SU-DHL-6 (cell line): Measurements from ENCODE around the gene DERL2.

ENCODE experiments used
- H2AFZ ChIP-seq: fragments of 200-600 bp; sonication (generic); 2 replicates; pipeline ENCODE4 v1.6.1; 2014; ENCODE audit warnings: low read depth, mild to moderate bottlenecking, moderate library complexity, mixed read lengths, antibody characterized with exemption, low read length; ENCODE audit not compliant: severe bottlenecking
- H3F3A ChIP-seq: fragments of 200-600 bp; shearing (Covaris generic); 2 replicates; pipeline ENCODE4 v1.6.0; 2016; ENCODE audit warnings: antibody characterized with exemption, mild to moderate bottlenecking; ENCODE audit not compliant: insufficient read depth
- H3K27ac ChIP-seq: fragments of 200-600 bp; sonication (generic); 2 replicates; pipeline ENCODE4 v1.5.1; 2016; ENCODE audit warnings: low read depth, mild to moderate bottlenecking, low read length, moderate library complexity, mixed read lengths
- H3K27me3 ChIP-seq: fragments of 200-600 bp; sonication (generic), shearing (Covaris generic); 2 replicates; pipeline ENCODE4 v1.6.0; 2014; ENCODE audit warnings: mild to moderate bottlenecking, low read length
- H3K36me3 ChIP-seq: fragments of 200-600 bp; sonication (generic); 2 replicates; pipeline ENCODE4 v1.6.1; 2014; ENCODE audit warnings: mild to moderate bottlenecking, low read length, mixed read lengths
- H3K4me2 ChIP-seq: fragments of 300-600, 200-600 bp; shearing (Covaris generic), sonication (generic); 2 replicates; pipeline ENCODE4 v1.6.0; 2014; ENCODE audit warnings: low read length, low read depth, mild to moderate bottlenecking; ENCODE audit not compliant: poor library complexity, severe bottlenecking
- H3K4me3 ChIP-seq: fragments of 200-600 bp; sonication (generic); 2 replicates; pipeline ENCODE4 v1.5.1; 2014; ENCODE audit warnings: antibody characterized with exemption, low read length, mild to moderate bottlenecking, mixed read lengths; ENCODE audit not compliant: insufficient read depth, poor library complexity, severe bottlenecking
- H3K79me2 ChIP-seq: fragments of 200-600 bp; sonication (generic); 2 replicates; pipeline ENCODE4 v1.6.1; 2014; ENCODE audit warnings: mild to moderate bottlenecking, low read length, moderate library complexity; ENCODE audit not compliant: insufficient read depth
- H3K9ac ChIP-seq: fragments of 200-600 bp; sonication (generic); 2 replicates; pipeline ENCODE4 v1.7.0; 2014; ENCODE audit warnings: mild to moderate bottlenecking, low read length
- H3K9me2 ChIP-seq: fragments of 200-600 bp; sonication (generic); replicated peaks from 2 replicates; pipeline ENCODE4 v1.6.1; 2014; ENCODE audit warnings: low read length; ENCODE audit not compliant: insufficient read depth
- H3K9me3 ChIP-seq: fragments of 200-600 bp; sonication (generic); 2 replicates; pipeline ENCODE4 v1.6.1; 2014; ENCODE audit warnings: low read length, mixed read lengths; ENCODE audit not compliant: insufficient read depth
- H4K20me1 ChIP-seq: fragments of 200-600 bp; sonication (generic); 2 replicates; pipeline ENCODE4 v1.6.1; 2014; ENCODE audit warnings: low read depth, mild to moderate bottlenecking, antibody characterized with exemption, low read length, moderate library complexity, mixed read lengths
- EZH2phosphoT487 ChIP-seq: fragments of 200-600 bp; sonication (generic), shearing (Covaris generic); conservative IDR thresholded peaks from 2 replicates; pipeline ENCODE4 v1.6.1; 2018; ENCODE audit warnings: mild to moderate bottlenecking, antibody characterized with exemption, low read length, moderate library complexity, mixed read lengths
- TF ChIP-seq, protein P1 (sequence below): fragments of 200-600 bp; sonication (generic); IDR thresholded peaks from one replicate; pipeline ENCODE4 v1.5.1; 2017; ENCODE audit warnings: antibody characterized with exemption, mild to moderate bottlenecking, low read length, moderate library complexity; ENCODE audit not compliant: insufficient read depth, poor library complexity, severe bottlenecking

Gene DERL2

DNA sequence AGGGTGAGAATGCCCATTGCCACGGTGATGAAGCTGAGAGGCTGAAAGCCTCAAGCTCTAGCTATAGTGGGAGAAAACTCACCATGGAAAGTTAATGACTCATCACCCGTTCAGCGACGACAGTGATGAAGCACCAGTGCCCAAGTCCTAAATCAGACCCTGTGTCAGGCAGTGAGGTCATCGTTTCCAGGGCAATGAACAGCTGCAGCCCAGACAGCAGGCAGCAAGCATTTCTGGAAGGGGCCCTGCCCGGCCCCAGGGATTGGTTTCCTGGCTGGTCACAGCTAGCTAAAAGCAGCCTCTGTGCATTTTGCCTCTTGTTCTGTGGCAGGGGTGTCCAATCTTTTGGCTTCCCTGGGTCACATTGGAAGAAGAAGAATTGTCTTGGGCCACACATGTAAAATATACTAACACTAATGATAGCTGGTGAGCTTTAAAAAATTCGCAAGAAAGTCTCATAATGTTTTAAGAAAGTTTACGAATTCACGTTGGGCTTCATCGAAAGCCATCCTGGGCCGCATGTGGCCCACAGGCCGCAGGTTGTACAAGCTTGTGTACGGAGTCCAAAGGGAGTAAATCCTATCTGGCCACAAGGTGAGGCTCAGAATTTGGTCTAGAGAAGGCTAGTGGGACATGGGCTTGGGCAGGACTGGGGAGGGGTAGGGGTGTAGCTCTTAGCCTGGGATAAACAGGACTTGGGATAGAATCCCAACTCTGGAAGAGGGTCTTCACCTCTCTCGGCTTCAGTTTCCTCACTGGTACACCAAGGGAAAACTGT is 41.0 kb upstream of the DERL2 start:
- Histone ChIP-seq H4K20me1 (no peaks in the 10 kb centered on the region), H3F3A (no peaks in the 10 kb centered on the region), H3K36me3 (no peaks in the 10 kb centered on the region), H3K9me3 (no peaks in the 10 kb centered on the region), H3K27me3 (no peaks in the 10 kb centered on the region), H3K79me2 (no peaks in the 10 kb centered on the region), H3K27ac (no peak overlapping the region), H3K9me2 (no peaks in the 10 kb centered on the region), H3K4me3 (no peak overlapping the region), H3K4me2 (no peak overlapping the region), H3K9ac (no peak overlapping the region), H2AFZ (no peak overlapping the region)
- TF ChIP-seq EZH2phosphoT487, result no peak
- TF ChIP-seq, protein P1, sequence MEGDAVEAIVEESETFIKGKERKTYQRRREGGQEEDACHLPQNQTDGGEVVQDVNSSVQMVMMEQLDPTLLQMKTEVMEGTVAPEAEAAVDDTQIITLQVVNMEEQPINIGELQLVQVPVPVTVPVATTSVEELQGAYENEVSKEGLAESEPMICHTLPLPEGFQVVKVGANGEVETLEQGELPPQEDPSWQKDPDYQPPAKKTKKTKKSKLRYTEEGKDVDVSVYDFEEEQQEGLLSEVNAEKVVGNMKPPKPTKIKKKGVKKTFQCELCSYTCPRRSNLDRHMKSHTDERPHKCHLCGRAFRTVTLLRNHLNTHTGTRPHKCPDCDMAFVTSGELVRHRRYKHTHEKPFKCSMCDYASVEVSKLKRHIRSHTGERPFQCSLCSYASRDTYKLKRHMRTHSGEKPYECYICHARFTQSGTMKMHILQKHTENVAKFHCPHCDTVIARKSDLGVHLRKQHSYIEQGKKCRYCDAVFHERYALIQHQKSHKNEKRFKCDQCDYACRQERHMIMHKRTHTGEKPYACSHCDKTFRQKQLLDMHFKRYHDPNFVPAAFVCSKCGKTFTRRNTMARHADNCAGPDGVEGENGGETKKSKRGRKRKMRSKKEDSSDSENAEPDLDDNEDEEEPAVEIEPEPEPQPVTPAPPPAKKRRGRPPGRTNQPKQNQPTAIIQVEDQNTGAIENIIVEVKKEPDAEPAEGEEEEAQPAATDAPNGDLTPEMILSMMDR, result no peak

DNA sequence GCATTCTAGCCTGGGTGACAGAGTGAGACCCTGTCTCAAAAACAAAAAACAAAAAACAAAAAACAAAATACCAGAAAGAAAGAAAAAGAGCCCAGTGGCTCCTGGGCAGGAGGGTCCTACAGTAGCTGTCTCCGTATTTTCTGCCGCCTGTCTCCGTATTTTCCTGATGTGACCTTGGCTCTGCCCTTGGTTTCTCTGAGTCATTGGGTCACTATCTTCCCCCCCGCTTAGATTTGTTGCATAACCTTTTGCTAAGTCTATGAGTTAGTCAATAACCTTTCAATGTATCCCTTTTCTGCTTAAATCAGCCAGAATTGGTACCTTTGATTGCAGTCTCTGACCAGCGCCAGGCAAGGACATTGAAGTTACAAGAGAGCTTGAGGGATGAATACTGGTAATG is 37.3 kb upstream of the DERL2 start:
- no peaks in the 10 kb centered on the region for H3K27me3 ChIP-seq
- no peaks in the 10 kb centered on the region for H3K36me3 ChIP-seq
- no peaks in the 10 kb centered on the region for H3K9me3 ChIP-seq
- no peak overlapping the region for H3K4me2 ChIP-seq
- no peaks in the 10 kb centered on the region for H4K20me1 ChIP-seq
- H3K27ac ChIP-seq, result no peak overlapping the region
- H3F3A ChIP-seq, result no peaks in the 10 kb centered on the region
- H2AFZ ChIP-seq, result no peak overlapping the region
- TF ChIP-seq EZH2phosphoT487, result no peak
- TF ChIP-seq, protein P1, result no peak
- no peak overlapping the region for H3K9ac ChIP-seq
- no peaks in the 10 kb centered on the region for H3K79me2 ChIP-seq
- H3K4me3 ChIP-seq, result no peak overlapping the region
- no peaks in the 10 kb centered on the region for H3K9me2 ChIP-seq

DNA sequence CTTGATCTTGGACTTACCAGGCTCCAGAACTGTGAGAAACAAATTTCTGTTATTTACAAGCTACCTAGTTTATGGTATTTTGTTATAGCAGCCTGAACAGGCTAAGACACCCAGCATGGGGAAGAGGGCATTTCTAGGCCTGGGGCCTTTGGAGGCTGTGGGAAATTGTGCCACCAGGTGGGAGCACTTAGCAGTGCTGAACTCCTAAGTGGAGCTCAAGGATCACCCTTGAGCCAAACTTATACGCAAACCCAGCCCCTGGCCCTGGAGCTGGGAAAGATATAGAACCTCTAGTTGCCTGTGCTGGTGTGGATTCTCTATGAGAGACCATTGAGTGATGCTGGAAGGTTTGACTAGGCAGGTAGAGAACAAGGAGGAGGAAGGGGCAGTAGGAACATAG is 36.5 kb upstream of the DERL2 start:
- H3K9me2 ChIP-seq, result no peaks in the 10 kb centered on the region
- no peak overlapping the region for H2AFZ ChIP-seq
- no peaks in the 10 kb centered on the region for H4K20me1 ChIP-seq
- H3K79me2 ChIP-seq, result no peaks in the 10 kb centered on the region
- H3K36me3 ChIP-seq, result no peaks in the 10 kb centered on the region
- H3K27ac ChIP-seq, result no peak overlapping the region
- H3K4me3 ChIP-seq, result no peak overlapping the region
- H3K9me3 ChIP-seq, result no peaks in the 10 kb centered on the region
- no peaks in the 10 kb centered on the region for H3F3A ChIP-seq
- no peak overlapping the region for H3K4me2 ChIP-seq
- H3K27me3 ChIP-seq, result no peaks in the 10 kb centered on the region
- H3K9ac ChIP-seq, result no peak overlapping the region
- TF ChIP-seq EZH2phosphoT487, result no peak
- TF ChIP-seq, protein P1, result no peak
